Measurements from ENCODE around the gene RGS18.

- no peak for TF ChIP-seq CTCF (IDR thresholded peaks at IDR 0.05; ENCODE audit: low read length)
- TF ChIP-seq EZH2 (IDR thresholded peaks at IDR 0.05; ENCODE audit: borderline replicate concordance, low read length), result no peak
Measured at GRCh38 chr1:192160196-192160595, 1.9 kb downstream of the RGS18 start.

Measured in OCI-LY1 (cell line).